Activated CD8-positive, alpha-beta T cell treated with anti-CD3 and anti-CD28 coated beads for 36 hours (primary cell): ENCODE measurements around the gene TCEA2. TPM values are rescaled to one million over a fixed set of nuclear protein-coding genes. Genes with fewer than 3 reads are reported as not detected.

ENCODE experiments used
- ATAC-seq: fragments of 200-7000 bp; cut with Tn5 transposase; one replicate; pipeline ENCODE4 v1.10.0; 2021; ENCODE audit warnings: mild to moderate bottlenecking, moderate library complexity
- CTCF ChIA-PET: fragments of 350-600 bp; sonication (Branson Sonifier 250); formaldehyde crosslinking; loops from one replicate; lab custom pipeline; 2021; ENCODE audit warnings: antibody characterized with exemption; lab: Charles Lee
- POLR2A ChIA-PET: fragments of 350-600 bp; sonication (Branson Sonifier 250); formaldehyde crosslinking; loops from one replicate; lab custom pipeline; 2021; ENCODE audit warnings: antibody characterized with exemption; lab: Charles Lee
- DNase-seq: peaks from one replicate; pipeline ENCODE4 v3.0.0-alpha.2; 2020
- H3K27ac Mint-ChIP-seq: one replicate; pipeline ENCODE4 v1.8.0; 2021; ENCODE audit warnings: mild to moderate bottlenecking, mixed read lengths
- H3K27me3 Mint-ChIP-seq: one replicate; pipeline ENCODE4 v1.8.0; 2021; ENCODE audit warnings: mixed read lengths
- H3K36me3 Mint-ChIP-seq: one replicate; pipeline ENCODE4 v1.8.0; 2021; ENCODE audit warnings: low read depth, mixed read lengths
- H3K4me1 Mint-ChIP-seq: one replicate; pipeline ENCODE4 v1.8.0; 2021; ENCODE audit warnings: low read depth, mixed read lengths
- H3K4me3 Mint-ChIP-seq: one replicate; pipeline ENCODE4 v1.8.0; 2021; ENCODE audit warnings: mild to moderate bottlenecking, moderate library complexity, mixed read lengths
- H3K9me3 Mint-ChIP-seq: one replicate; pipeline ENCODE4 v1.8.0; 2021; ENCODE audit warnings: mixed read lengths
- intact Hi-C: fragments of 100-400 bp; cut with micrococcal nuclease; formaldehyde crosslinking; loops from one replicate; pipeline ENCODE4 v1.10.0; 2022
- total RNA-seq, 2 experiments: library from RNA; stranded (reverse); gene quantifications; one replicate each; pipeline ENCODE4 v1.2.3, GENCODE V29; 2021
- TF ChIP-seq, protein P1 (sequence below): fragments of 200-600 bp; IDR thresholded peaks from one replicate; pipeline ENCODE4 v1.8.0; 2022; ENCODE audit warnings: antibody characterized with exemption, mild to moderate bottlenecking

TCEA2 gene
- total RNA-seq, 2 experiments from 2014 or later = 30.0 to 33.0 TPM

DNA sequence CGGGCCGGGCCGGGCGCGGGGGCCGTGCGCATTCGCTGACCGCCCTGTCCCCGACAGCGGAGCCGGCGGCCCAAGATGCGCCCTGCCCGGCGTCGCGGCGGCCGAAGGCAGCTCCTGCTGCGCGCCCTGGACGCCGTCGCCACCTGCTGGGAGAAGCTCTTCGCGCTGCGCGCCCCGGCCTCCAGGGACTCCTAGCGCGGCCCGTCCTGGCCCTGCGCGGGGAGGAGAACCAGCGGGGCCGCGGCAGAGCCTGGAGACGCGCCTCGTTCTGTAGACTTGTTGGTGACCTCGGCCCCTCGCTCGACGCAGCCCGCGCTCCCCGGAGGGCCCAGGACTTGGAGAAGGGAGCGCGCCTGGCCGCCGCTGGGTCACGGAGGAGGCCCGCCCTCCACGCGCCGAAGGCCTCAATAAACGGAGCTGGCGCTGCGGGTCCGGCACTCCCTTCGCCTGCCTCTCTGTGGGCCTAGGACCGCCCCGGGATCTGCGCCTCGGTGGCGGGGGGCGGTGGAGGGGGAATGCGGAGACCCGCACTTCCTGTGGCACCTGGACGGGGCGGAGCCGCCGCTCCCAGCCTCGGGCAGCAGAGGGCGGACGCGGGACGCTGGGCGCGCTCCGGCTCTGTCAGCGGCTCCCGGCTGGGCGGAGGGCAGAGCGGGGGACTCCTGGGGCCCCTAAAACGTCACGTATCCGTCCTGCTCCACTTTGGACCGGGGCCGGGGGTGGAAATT lies 24.3 kb upstream of the TCEA2 start:
- Mint-ChIP-seq H3K27me3 (peaks cover 2% of the 10 kb centered on the region), H3K4me1 (peaks cover 55% of the 10 kb centered on the region), H3K4me3 (peak overlapping the region; percentile 54), H3K36me3 (peaks cover 2% of the 10 kb centered on the region), H3K27ac (no peak overlapping the region), H3K9me3 (no peaks in the 10 kb centered on the region)
- intact Hi-C loops = loop anchor here (10.0 kb wide), 1 partner anchor 54 kb away; the partner anchor contains the start of gene PRPF6
- DNase-seq (peak; percentile 84), ATAC-seq (peak; percentile 67)
- TF ChIP-seq, protein P1, sequence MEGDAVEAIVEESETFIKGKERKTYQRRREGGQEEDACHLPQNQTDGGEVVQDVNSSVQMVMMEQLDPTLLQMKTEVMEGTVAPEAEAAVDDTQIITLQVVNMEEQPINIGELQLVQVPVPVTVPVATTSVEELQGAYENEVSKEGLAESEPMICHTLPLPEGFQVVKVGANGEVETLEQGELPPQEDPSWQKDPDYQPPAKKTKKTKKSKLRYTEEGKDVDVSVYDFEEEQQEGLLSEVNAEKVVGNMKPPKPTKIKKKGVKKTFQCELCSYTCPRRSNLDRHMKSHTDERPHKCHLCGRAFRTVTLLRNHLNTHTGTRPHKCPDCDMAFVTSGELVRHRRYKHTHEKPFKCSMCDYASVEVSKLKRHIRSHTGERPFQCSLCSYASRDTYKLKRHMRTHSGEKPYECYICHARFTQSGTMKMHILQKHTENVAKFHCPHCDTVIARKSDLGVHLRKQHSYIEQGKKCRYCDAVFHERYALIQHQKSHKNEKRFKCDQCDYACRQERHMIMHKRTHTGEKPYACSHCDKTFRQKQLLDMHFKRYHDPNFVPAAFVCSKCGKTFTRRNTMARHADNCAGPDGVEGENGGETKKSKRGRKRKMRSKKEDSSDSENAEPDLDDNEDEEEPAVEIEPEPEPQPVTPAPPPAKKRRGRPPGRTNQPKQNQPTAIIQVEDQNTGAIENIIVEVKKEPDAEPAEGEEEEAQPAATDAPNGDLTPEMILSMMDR = peak; percentile 86
- CTCF ChIA-PET = interaction anchor here (0.7 to 5.9 kb wide), 38 partner anchors 11 to 500 kb away, joined by 3 to 88 read pairs (median 5); partner anchors contain the start of genes LKAAEAR1, OPRL1, PCMTD2 and PRPF6
- POLR2A ChIA-PET = interaction anchor here (0.7 to 5.7 kb wide), 13 partner anchors 8 to 218 kb away, joined by 3 to 51 read pairs (median 3); partner anchors contain the start of genes OPRL1, PRPF6, RGS19 and SAMD10

- no peak for ATAC-seq
- Mint-ChIP-seq H3K27me3 (peaks cover 2% of the 10 kb centered on the region), H3K4me1 (peaks cover 47% of the 10 kb centered on the region), H3K36me3 (no peaks in the 10 kb centered on the region), H3K27ac (no peak overlapping the region), H3K4me3 (peak overlapping the region; percentile 54), H3K9me3 (no peaks in the 10 kb centered on the region)
- ChIA-PET POLR2A (interaction anchor here (0.7 to 5.7 kb wide), 11 partner anchors 7 to 62 kb away, joined by 3 to 51 read pairs (median 4); partner anchors contain the start of genes PRPF6 and SAMD10), CTCF (interaction anchor here (0.7 to 5.9 kb wide), 29 partner anchors 10 to 501 kb away, joined by 3 to 88 read pairs (median 6); partner anchors contain the start of genes LKAAEAR1, OPRL1, PCMTD2 and PRPF6)
- TF ChIP-seq, protein P1 = no peak
- intact Hi-C loops = loop anchor here (10.0 kb wide), 1 partner anchor 55 kb away; the partner anchor contains the start of gene PRPF6
- no peak for DNase-seq
These were observed 23.5 kb upstream of the TCEA2 start for GRCh38 chr20:64039293-64040160.

DNA sequence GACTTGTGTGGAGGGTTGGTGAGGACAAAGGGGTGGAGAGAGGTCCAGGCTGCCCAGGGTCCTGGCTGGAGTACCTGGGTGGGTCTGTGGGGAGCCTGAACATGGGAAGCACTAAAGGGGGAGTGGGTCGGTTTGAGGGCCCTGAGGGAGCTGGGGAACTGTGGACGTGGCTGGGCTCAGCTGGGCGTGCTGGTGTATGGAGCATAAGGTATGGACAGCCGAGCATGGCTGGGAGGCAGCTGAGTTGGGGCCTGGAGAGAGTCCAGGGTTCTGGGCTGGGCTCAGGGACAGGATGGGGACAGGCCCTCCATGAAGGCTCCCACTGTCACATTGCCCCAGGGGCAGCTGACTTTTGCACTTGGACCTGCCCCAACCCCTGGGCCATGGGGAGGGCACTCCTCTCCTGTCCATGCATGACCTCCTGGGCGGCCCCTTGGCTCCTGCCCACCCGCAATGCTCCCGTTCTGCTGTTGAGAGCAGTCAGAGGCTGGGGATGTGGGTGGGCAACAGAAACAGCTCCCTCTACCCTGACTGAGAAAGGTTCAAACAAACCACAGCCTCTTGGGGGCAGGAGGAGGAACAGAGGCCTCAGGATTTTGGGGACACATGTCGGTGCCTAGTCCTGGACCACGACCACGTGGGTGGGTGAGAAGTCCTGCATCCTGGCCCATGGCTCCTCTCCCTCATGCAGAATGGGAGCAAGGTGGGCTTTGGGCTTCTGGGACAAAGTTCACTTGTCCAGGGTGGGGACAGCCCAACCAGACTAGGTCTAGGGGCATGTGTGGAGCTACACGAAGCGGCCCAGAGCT lies 22.6 kb upstream of the TCEA2 start:
- DNase-seq = no peak

More for the DNA sequence above, 22.6 kb upstream of the TCEA2 start:
- H3K4me1 Mint-ChIP-seq = peaks cover 39% of the 10 kb centered on the region
- ChIA-PET POLR2A (interaction anchor here (0.8 to 5.7 kb wide), 8 partner anchors 10 to 62 kb away, joined by 3 to 51 read pairs (median 4); partner anchors contain the start of genes PRPF6 and SAMD10), CTCF (interaction anchor here (1.2 to 5.9 kb wide), 13 partner anchors 10 to 80 kb away, joined by 3 to 88 read pairs (median 5); partner anchors contain the start of genes LKAAEAR1, PRPF6 and SAMD10)
- H3K9me3 Mint-ChIP-seq = no peaks in the 10 kb centered on the region
- ATAC-seq = no peak
- H3K36me3 Mint-ChIP-seq = no peaks in the 10 kb centered on the region
- TF ChIP-seq, protein P1 = no peak
- peaks cover 2% of the 10 kb centered on the region for H3K27me3 Mint-ChIP-seq
- intact Hi-C loops = no loop called here
- H3K4me3 Mint-ChIP-seq = no peak overlapping the region
- H3K27ac Mint-ChIP-seq = no peak overlapping the region
